Dendritic cell treated with granulocyte-macrophage colony-stimulating factor and Interleukin-4, amounts not matched to agents 40 ng/mL and 50 ng/mL, for 4 days (primary cell): ENCODE results near the gene NPIPA7.
"Not testable (repeated sequence)": the region's sequence is repeated elsewhere in the genome, so short reads cannot be mapped to it uniquely, and the experiment has no call there.

Experiments used
- H3K27ac Mint-ChIP-seq: one replicate; pipeline ENCODE4 v1.8.0; 2022; ENCODE audit warnings: mild to moderate bottlenecking, mixed read lengths
- H3K27me3 Mint-ChIP-seq: one replicate; pipeline ENCODE4 v1.8.0; 2022; ENCODE audit warnings: mild to moderate bottlenecking, mixed read lengths
- H3K36me3 Mint-ChIP-seq: one replicate; pipeline ENCODE4 v1.8.0; 2022; ENCODE audit warnings: low read depth, mixed read lengths
- H3K4me1 Mint-ChIP-seq: one replicate; pipeline ENCODE4 v1.8.0; 2022; ENCODE audit warnings: low read depth, mixed read lengths
- H3K4me3 Mint-ChIP-seq: one replicate; pipeline ENCODE4 v1.8.0; 2022; ENCODE audit warnings: mild to moderate bottlenecking, moderate library complexity, mixed read lengths
- H3K9me3 Mint-ChIP-seq: one replicate; pipeline ENCODE4 v1.8.0; 2022; ENCODE audit warnings: mixed read lengths
- intact Hi-C: fragments of 100-400 bp; cut with micrococcal nuclease; formaldehyde crosslinking; loops from one replicate; pipeline ENCODE4 v1.15.0; 2022

Gene NPIPA7

GRCh38 chr16:16399685-16400084 lies 20.7 kb downstream of the NPIPA7 start:
- H3K4me1 Mint-ChIP-seq, H3K36me3 Mint-ChIP-seq, intact Hi-C loops, H3K4me3 Mint-ChIP-seq, H3K27ac Mint-ChIP-seq, H3K27me3 Mint-ChIP-seq, H3K9me3 Mint-ChIP-seq: not testable (repeated sequence)

GRCh38 chr16:16402333-16402732 lies 23.4 kb downstream of the NPIPA7 start:
- H3K27ac Mint-ChIP-seq, H3K27me3 Mint-ChIP-seq, intact Hi-C loops, H3K4me3 Mint-ChIP-seq, H3K36me3 Mint-ChIP-seq, H3K9me3 Mint-ChIP-seq, H3K4me1 Mint-ChIP-seq: not testable (repeated sequence)

DNA sequence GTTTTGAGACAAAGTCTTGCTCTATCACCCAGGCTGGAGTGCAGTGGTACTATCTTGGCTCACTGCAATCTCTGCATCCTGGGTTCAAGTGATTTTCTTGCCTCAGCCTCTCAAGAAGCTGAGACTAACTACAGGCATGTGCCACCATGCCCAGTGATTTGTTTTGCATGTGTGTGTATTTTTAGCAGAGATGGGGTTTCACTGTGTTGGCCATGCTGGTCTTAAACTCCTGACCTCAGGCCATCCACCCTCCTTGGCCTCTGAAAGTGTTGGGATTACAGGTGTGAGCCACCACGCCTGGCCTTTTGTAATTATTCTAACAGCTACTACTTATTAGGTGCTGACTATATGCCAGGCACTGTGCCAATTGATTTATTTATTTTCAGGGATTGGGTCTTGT lies 25.3 kb downstream of the NPIPA7 start:
- H3K4me3 Mint-ChIP-seq, H3K27me3 Mint-ChIP-seq, H3K27ac Mint-ChIP-seq, H3K36me3 Mint-ChIP-seq, H3K9me3 Mint-ChIP-seq, intact Hi-C loops, H3K4me1 Mint-ChIP-seq: not testable (repeated sequence)

GRCh38 chr16:16405421-16405820 lies 26.5 kb downstream of the NPIPA7 start:
- H3K36me3 Mint-ChIP-seq, intact Hi-C loops, H3K4me3 Mint-ChIP-seq, H3K9me3 Mint-ChIP-seq, H3K4me1 Mint-ChIP-seq, H3K27ac Mint-ChIP-seq, H3K27me3 Mint-ChIP-seq: not testable (repeated sequence)

DNA sequence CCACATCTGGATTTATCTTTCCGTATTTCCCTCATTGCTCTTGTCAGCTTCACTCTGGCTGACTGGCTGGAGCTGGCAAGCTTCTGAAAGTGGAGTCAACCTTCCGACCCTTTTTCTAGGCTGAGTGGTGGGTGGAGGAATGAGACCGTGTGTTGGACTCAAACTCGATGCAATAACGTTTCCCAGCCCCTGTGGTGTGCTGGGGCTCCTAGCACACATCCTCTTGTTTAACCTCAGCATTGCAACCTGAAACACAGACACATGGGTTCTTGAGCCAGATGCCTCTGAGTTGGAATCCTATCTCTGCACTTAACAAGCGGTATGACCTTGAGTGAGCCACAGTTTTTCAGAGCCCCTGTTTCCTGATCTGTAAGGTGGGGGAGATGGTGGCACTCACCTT lies 29.5 kb downstream of the NPIPA7 start:
- H3K27me3 Mint-ChIP-seq, H3K9me3 Mint-ChIP-seq, H3K27ac Mint-ChIP-seq, H3K4me1 Mint-ChIP-seq, H3K36me3 Mint-ChIP-seq, intact Hi-C loops, H3K4me3 Mint-ChIP-seq: not testable (repeated sequence)

- H3K4me3 Mint-ChIP-seq, intact Hi-C loops, H3K4me1 Mint-ChIP-seq, H3K27ac Mint-ChIP-seq, H3K27me3 Mint-ChIP-seq, H3K9me3 Mint-ChIP-seq, H3K36me3 Mint-ChIP-seq: not testable (repeated sequence)
These were observed 34.8 kb downstream of the NPIPA7 start for GRCh38 chr16:16413773-16414172.

DNA sequence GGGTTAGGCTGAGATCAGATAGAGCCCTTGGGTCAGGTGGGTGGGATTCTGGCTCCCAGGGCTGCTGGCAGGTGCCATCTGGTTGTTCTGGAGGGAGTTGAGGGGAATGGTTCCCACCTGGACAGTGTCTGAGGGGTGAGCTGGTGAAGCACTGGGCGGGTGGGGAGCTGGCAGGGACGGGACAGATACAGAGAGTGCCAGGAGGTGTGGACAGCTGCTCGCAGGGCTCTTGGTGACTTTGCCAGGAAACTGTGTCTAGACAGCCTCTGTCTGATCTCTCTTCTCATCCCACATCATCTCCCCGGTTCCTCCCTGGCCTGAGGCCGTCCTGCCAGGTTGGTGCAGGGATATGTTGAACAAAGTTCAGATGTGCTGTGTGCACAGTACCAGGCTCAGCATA lies 38.1 kb downstream of the NPIPA7 start:
- H3K9me3 Mint-ChIP-seq, H3K27me3 Mint-ChIP-seq, H3K27ac Mint-ChIP-seq, H3K36me3 Mint-ChIP-seq, H3K4me3 Mint-ChIP-seq, H3K4me1 Mint-ChIP-seq, intact Hi-C loops: not testable (repeated sequence)

GRCh38 chr16:16417914-16418544 lies 39.1 kb downstream of the NPIPA7 start:
- H3K36me3 Mint-ChIP-seq, H3K9me3 Mint-ChIP-seq, H3K4me1 Mint-ChIP-seq, H3K27ac Mint-ChIP-seq, H3K4me3 Mint-ChIP-seq, intact Hi-C loops, H3K27me3 Mint-ChIP-seq: not testable (repeated sequence)

DNA sequence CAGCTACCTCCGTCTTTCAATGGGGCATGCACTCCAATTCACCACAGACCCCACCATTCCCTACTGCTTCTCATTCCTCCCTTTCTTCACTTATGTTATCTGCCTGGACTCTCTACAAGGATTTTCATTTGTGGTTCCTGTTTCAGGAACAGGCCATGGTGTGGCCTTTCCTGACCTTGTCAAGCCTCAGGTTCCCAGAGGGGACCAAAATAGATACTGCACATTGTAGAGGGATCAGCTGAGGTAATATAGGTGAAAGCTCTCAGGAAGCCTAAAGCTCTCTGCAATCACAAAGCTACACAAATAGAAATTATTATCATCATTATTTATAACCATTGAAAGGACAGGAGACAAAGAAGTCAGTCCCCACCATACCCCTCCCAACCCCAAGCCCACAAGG lies 41.6 kb downstream of the NPIPA7 start:
- H3K4me3 Mint-ChIP-seq, H3K36me3 Mint-ChIP-seq, H3K27ac Mint-ChIP-seq, H3K9me3 Mint-ChIP-seq, H3K27me3 Mint-ChIP-seq, H3K4me1 Mint-ChIP-seq, intact Hi-C loops: not testable (repeated sequence)

GRCh38 chr16:16425146-16425545 lies 46.2 kb downstream of the NPIPA7 start:
- H3K27ac Mint-ChIP-seq, H3K4me3 Mint-ChIP-seq, intact Hi-C loops, H3K4me1 Mint-ChIP-seq, H3K36me3 Mint-ChIP-seq, H3K9me3 Mint-ChIP-seq, H3K27me3 Mint-ChIP-seq: not testable (repeated sequence)

DNA sequence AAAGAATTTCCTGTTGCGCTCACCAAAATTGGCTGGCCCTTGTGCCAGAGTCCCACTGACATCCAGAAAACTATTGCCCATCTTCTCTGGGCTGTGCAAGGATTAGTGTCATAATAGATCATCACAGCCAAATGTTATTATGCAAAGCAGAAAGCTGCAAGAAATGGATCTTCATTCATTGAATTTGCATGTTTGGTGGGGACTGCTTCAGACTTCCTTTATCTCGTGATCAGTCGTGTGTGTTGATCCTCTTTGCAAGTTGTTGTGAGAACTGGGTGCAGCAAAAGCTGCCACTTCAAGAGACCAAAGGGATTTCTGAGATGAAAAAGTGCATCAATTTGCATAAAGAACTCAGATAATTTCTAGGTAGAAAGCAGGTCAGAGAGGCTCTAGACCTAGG lies 52.2 kb downstream of the NPIPA7 start:
- H3K27ac Mint-ChIP-seq, H3K9me3 Mint-ChIP-seq, H3K4me1 Mint-ChIP-seq, H3K36me3 Mint-ChIP-seq, intact Hi-C loops, H3K4me3 Mint-ChIP-seq, H3K27me3 Mint-ChIP-seq: not testable (repeated sequence)

GRCh38 chr16:16434711-16435110 lies 55.8 kb downstream of the NPIPA7 start:
- H3K36me3 Mint-ChIP-seq, H3K4me1 Mint-ChIP-seq, H3K27me3 Mint-ChIP-seq, H3K27ac Mint-ChIP-seq, H3K9me3 Mint-ChIP-seq, intact Hi-C loops, H3K4me3 Mint-ChIP-seq: not testable (repeated sequence)

DNA sequence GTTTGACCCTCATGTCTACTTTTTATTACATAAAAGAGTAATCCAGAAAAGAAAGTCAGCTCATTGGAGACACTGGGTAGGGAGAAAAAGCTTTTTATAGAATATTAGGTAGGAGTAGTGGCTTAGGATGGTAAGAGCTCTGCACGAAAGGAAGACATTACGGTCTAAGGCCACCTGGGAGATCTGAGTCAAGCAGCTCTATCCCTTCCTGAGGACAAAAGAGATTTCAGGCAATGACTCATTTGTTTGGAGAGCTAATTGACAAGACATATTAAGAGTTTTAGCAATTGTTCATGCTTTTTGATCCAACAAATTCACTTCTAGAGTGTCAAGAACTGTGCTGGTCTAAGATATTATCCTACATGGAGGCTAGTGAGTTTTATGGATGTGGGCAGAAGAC lies 62.5 kb downstream of the NPIPA7 start:
- H3K9me3 Mint-ChIP-seq, H3K27ac Mint-ChIP-seq, H3K27me3 Mint-ChIP-seq, H3K4me1 Mint-ChIP-seq, intact Hi-C loops, H3K4me3 Mint-ChIP-seq, H3K36me3 Mint-ChIP-seq: not testable (repeated sequence)
